ENCODE data around the gene COX19. TPM values are rescaled to one million over a fixed set of nuclear protein-coding genes. Genes with fewer than 3 reads are reported as not detected.
"Not testable (repeated sequence)": the region's sequence is repeated elsewhere in the genome, so short reads cannot be mapped to it uniquely, and the experiment has no call there.

The COX19 gene
- total and polyA plus RNA-seq, 2 of the 13 experiments (the other 11 are each of a cell fraction or from before 2014, with no cell fraction given) = 11.5 to 21.7 TPM

DNA sequence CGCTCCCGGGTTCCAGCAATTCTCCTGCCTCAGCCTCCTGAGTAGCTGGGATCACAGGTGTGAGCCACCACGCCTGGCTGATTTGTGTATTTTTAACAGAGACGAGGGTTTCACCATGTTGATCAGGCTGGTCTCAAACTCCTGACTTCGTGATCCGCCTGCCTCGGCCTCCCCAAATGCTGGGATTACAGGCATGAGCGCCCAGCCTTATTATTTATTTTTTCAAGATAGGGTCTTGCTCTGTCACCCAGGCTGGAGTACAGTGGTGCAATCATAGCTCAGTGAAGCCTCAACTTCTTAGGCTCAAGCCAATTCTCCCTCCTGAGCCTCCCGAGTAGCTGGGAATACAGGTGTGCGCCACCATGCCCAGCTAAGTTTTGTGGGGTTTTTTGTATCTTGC lies 15.6 kb downstream of the COX19 start:
- H2AFZ ChIP-seq (ENCODE audit: low read length); H3K4me2 ChIP-seq (ENCODE audit: low read depth, low read length); H3K9ac ChIP-seq (ENCODE audit: insufficient read depth, low read depth, low read length); H3K27me3 ChIP-seq (ENCODE audit: control insufficient read depth in 1 of 2, insufficient read depth in 2 of 2, low read length in 2 of 2); H3K36me3 ChIP-seq (replicated peaks in 1 of 2; ENCODE audit: control insufficient read depth in 1 of 2, insufficient read depth in 2 of 2, low read length in 2 of 2); in situ Hi-C loops (cut with HindIII; ENCODE audit: extremely low pct_ligation_motif_present, low pct_unique_long_range_greater_than_20kb); FAIRE-seq; CTCF ChIA-PET (ENCODE audit: low intra/inter-chr PET ratio, low total read pairs); DNase-seq (ENCODE audit: low spot score); H4K20me1 ChIP-seq (ENCODE audit: insufficient read depth, low read length); H3K4me3 ChIP-seq (replicated peaks in 1 of 3; ENCODE audit: insufficient read depth in 1 of 3, low read depth in 2 of 3, low read length in 3 of 3); ATAC-seq; BruUV-seq (replicated peaks); H3K79me2 ChIP-seq (ENCODE audit: insufficient read depth, low read length); H3K9me3 ChIP-seq (ENCODE audit: low read length): not testable (repeated sequence)
- intact Hi-C loops (cut with micrococcal nuclease; ENCODE audit: unreplicated experiment) = loop anchor here (10.0 kb wide), 2 partner anchors 55 to 145 kb away; no protein-coding TSS in a partner anchor
- WGBS (ENCODE audit: low lambda C conversion rate) = 97% methylated on average over 10 of the region's 10 CpGs
- POLR2A ChIA-PET = interaction anchor here (1.3 to 5.2 kb wide), 3 partner anchors 14 to 23 kb away, joined by 7 to 95 read pairs (median 8); partner anchors contain the start of genes COX19 and CYP2W1
- peak; percentile 80 for TF ChIP-seq ZNF460 (CRISPR knock-in tag; IDR thresholded peaks at IDR 0.05; ENCODE audit: borderline replicate concordance)
- 0 out of 2 replicates have a peak, but pooled peaks have one; percentile 8 for TF ChIP-seq ZNF737 (CRISPR knock-in tag; IDR thresholded peaks at IDR 0.05; ENCODE audit: borderline replicate concordance)
- H3K4me1 ChIP-seq (ENCODE audit: insufficient read depth, low read length) = peaks cover 86% of the 10 kb centered on the region
- H3K27ac ChIP-seq (ENCODE audit: extremely low read length, insufficient read depth, low read length) = peak overlapping the region; percentile 73

DNA sequence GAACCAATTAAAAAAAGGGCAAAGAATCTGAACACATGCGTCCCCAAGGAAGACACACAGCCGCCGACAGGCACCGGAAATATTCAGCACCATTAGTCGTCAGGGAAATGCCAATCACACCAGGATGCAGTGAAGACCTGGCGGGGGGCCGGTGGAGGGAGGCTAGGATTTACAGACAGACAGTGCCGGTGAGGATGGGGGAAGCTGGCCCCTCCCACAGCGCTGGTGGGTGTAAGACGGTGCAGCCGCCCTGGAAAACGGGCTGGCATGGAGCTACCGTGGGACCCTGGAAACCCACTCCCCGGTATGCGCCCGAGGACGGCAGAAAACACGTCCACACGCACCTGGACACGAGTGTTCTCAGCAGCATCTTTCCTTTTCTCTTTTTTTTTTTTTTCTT lies 16.1 kb downstream of the COX19 start:
- no peak overlapping the region for H3K4me2 ChIP-seq (ENCODE audit: low read depth, low read length)
- intact Hi-C loops (cut with micrococcal nuclease; ENCODE audit: unreplicated experiment) (loop anchor here (10.0 kb wide), 2 partner anchors 54 to 144 kb away; no protein-coding TSS in a partner anchor), in situ Hi-C loops (cut with HindIII; ENCODE audit: extremely low pct_ligation_motif_present, low pct_unique_long_range_greater_than_20kb) (no loop called here)
- ChIA-PET CTCF (ENCODE audit: low intra/inter-chr PET ratio, low total read pairs) (no interaction called here), POLR2A (interaction anchor here (1.3 to 5.2 kb wide), 3 partner anchors 14 to 19 kb away, joined by 7 to 95 read pairs (median 63); partner anchors contain the start of gene COX19)
- no peaks in the 10 kb centered on the region for H3K27me3 ChIP-seq (ENCODE audit: control insufficient read depth in 1 of 2, insufficient read depth in 2 of 2, low read length in 2 of 2)
- DNase-seq (ENCODE audit: low spot score) = no peak
- peaks cover 81% of the 10 kb centered on the region for H3K4me1 ChIP-seq (ENCODE audit: insufficient read depth, low read length)
- no peaks in the 10 kb centered on the region for H3K36me3 ChIP-seq (replicated peaks in 1 of 2; ENCODE audit: control insufficient read depth in 1 of 2, insufficient read depth in 2 of 2, low read length in 2 of 2)
- no peak overlapping the region for H2AFZ ChIP-seq (ENCODE audit: low read length)
- no peak overlapping the region for H3K27ac ChIP-seq (ENCODE audit: extremely low read length, insufficient read depth, low read length)
- BruUV-seq (replicated peaks) = no TSS peak
- H4K20me1 ChIP-seq (ENCODE audit: insufficient read depth, low read length) = no peaks in the 10 kb centered on the region
- no peak for ATAC-seq
- WGBS (ENCODE audit: low lambda C conversion rate) = over 99% methylated on average over 12 of the region's 20 CpGs
- no peak overlapping the region for H3K9ac ChIP-seq (ENCODE audit: insufficient read depth, low read depth, low read length)
- H3K9me3 ChIP-seq (ENCODE audit: low read length) = no peaks in the 10 kb centered on the region
- no peaks in the 10 kb centered on the region for H3K79me2 ChIP-seq (ENCODE audit: insufficient read depth, low read length)
- no peak overlapping the region for H3K4me3 ChIP-seq (replicated peaks in 1 of 3; ENCODE audit: insufficient read depth in 1 of 3, low read depth in 2 of 3, low read length in 3 of 3)
- no peak for FAIRE-seq
- TF ChIP-seq ZNF207 (IDR thresholded peaks at IDR 0.05; ENCODE audit: borderline replicate concordance) (no peak), KLF6 (CRISPR knock-in tag; IDR thresholded peaks at IDR 0.05) (no peak), ZNF850 (CRISPR knock-in tag; conservative IDR thresholded peaks at IDR 0.05) (no peak), SOX5 (CRISPR knock-in tag; IDR thresholded peaks at IDR 0.05; ENCODE audit: borderline replicate concordance) (no peak), NRL (CRISPR knock-in tag; IDR thresholded peaks at IDR 0.05; ENCODE audit: borderline replicate concordance) (no peak)
- TF ChIP-seq, protein P1, sequence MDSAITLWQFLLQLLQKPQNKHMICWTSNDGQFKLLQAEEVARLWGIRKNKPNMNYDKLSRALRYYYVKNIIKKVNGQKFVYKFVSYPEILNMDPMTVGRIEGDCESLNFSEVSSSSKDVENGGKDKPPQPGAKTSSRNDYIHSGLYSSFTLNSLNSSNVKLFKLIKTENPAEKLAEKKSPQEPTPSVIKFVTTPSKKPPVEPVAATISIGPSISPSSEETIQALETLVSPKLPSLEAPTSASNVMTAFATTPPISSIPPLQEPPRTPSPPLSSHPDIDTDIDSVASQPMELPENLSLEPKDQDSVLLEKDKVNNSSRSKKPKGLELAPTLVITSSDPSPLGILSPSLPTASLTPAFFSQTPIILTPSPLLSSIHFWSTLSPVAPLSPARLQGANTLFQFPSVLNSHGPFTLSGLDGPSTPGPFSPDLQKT (CRISPR knock-in tag; IDR thresholded peaks at IDR 0.05; ENCODE audit: borderline replicate concordance) = no peak
- TF ChIP-seq, protein P2, sequence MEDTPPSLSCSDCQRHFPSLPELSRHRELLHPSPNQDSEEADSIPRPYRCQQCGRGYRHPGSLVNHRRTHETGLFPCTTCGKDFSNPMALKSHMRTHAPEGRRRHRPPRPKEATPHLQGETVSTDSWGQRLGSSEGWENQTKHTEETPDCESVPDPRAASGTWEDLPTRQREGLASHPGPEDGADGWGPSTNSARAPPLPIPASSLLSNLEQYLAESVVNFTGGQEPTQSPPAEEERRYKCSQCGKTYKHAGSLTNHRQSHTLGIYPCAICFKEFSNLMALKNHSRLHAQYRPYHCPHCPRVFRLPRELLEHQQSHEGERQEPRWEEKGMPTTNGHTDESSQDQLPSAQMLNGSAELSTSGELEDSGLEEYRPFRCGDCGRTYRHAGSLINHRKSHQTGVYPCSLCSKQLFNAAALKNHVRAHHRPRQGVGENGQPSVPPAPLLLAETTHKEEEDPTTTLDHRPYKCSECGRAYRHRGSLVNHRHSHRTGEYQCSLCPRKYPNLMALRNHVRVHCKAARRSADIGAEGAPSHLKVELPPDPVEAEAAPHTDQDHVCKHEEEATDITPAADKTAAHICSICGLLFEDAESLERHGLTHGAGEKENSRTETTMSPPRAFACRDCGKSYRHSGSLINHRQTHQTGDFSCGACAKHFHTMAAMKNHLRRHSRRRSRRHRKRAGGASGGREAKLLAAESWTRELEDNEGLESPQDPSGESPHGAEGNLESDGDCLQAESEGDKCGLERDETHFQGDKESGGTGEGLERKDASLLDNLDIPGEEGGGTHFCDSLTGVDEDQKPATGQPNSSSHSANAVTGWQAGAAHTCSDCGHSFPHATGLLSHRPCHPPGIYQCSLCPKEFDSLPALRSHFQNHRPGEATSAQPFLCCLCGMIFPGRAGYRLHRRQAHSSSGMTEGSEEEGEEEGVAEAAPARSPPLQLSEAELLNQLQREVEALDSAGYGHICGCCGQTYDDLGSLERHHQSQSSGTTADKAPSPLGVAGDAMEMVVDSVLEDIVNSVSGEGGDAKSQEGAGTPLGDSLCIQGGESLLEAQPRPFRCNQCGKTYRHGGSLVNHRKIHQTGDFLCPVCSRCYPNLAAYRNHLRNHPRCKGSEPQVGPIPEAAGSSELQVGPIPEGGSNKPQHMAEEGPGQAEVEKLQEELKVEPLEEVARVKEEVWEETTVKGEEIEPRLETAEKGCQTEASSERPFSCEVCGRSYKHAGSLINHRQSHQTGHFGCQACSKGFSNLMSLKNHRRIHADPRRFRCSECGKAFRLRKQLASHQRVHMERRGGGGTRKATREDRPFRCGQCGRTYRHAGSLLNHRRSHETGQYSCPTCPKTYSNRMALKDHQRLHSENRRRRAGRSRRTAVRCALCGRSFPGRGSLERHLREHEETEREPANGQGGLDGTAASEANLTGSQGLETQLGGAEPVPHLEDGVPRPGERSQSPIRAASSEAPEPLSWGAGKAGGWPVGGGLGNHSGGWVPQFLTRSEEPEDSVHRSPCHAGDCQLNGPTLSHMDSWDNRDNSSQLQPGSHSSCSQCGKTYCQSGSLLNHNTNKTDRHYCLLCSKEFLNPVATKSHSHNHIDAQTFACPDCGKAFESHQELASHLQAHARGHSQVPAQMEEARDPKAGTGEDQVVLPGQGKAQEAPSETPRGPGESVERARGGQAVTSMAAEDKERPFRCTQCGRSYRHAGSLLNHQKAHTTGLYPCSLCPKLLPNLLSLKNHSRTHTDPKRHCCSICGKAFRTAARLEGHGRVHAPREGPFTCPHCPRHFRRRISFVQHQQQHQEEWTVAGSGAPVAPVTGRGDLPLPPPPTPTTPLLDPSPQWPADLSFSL (CRISPR knock-in tag; IDR thresholded peaks at IDR 0.05) = no peak
